ENCODE data around the gene EPHA8. TPM values are rescaled to one million over a fixed set of nuclear protein-coding genes. Genes with fewer than 3 reads are reported as not detected.

The EPHA8 gene
- total RNA-seq, 1 experiment from 2014 or later, result not detected

GRCh38 chr1:22567197-22567596 is 3.9 kb downstream of the EPHA8 start:
- DNase-seq (ENCODE audit: low spot score), result no peak

- DNase-seq (ENCODE audit: low spot score), result no peak
These were observed 4.7 kb downstream of the EPHA8 start for GRCh38 chr1:22567994-22568393.

- DNase-seq (ENCODE audit: low spot score), result no peak
These were observed 6.0 kb downstream of the EPHA8 start for GRCh38 chr1:22569269-22569668.

- DNase-seq (ENCODE audit: low spot score), result no peak
These were observed 7.0 kb downstream of the EPHA8 start for GRCh38 chr1:22570140-22570909.

GRCh38 chr1:22572818-22573217 is 9.5 kb downstream of the EPHA8 start:
- DNase-seq (ENCODE audit: low spot score), result no peak

- no peak for DNase-seq (ENCODE audit: low spot score)
These were observed 9.9 kb downstream of the EPHA8 start for GRCh38 chr1:22573237-22573636.

- no peak for DNase-seq (ENCODE audit: low spot score)
These were observed 12.4 kb downstream of the EPHA8 start for GRCh38 chr1:22575532-22576149.

GRCh38 chr1:22576150-22576544 is 12.9 kb downstream of the EPHA8 start:
- no peak for DNase-seq (ENCODE audit: low spot score)

- no peak for DNase-seq (ENCODE audit: low spot score)
These were observed 13.3 kb downstream of the EPHA8 start for GRCh38 chr1:22576617-22577016.

- DNase-seq (ENCODE audit: low spot score), result no peak
These were observed 15.6 kb downstream of the EPHA8 start for GRCh38 chr1:22578732-22579361.

- DNase-seq (ENCODE audit: low spot score), result no peak
These were observed 16.4 kb downstream of the EPHA8 start for GRCh38 chr1:22579541-22580155.

- no peak for DNase-seq (ENCODE audit: low spot score)
These were observed 19.7 kb downstream of the EPHA8 start for GRCh38 chr1:22582661-22583635.

GRCh38 chr1:22584001-22584562 is 20.8 kb downstream of the EPHA8 start:
- DNase-seq (ENCODE audit: low spot score), result no peak

GRCh38 chr1:22584970-22585369 is 21.7 kb downstream of the EPHA8 start:
- no peak for DNase-seq (ENCODE audit: low spot score)

GRCh38 chr1:22585471-22585870 is 22.2 kb downstream of the EPHA8 start:
- DNase-seq (ENCODE audit: low spot score), result no peak

GRCh38 chr1:22586356-22587130 is 23.3 kb downstream of the EPHA8 start:
- no peak for DNase-seq (ENCODE audit: low spot score)

- no peak for DNase-seq (ENCODE audit: low spot score)
These were observed 24.0 kb downstream of the EPHA8 start for GRCh38 chr1:22587247-22587646.

GRCh38 chr1:22588899-22589422 is 25.7 kb downstream of the EPHA8 start:
- DNase-seq (ENCODE audit: low spot score), result no peak

GRCh38 chr1:22591576-22591975 is 28.3 kb downstream of the EPHA8 start:
- no peak for DNase-seq (ENCODE audit: low spot score)

GRCh38 chr1:22592051-22592450 is 28.8 kb downstream of the EPHA8 start:
- no peak for DNase-seq (ENCODE audit: low spot score)
